ENCODE results near the gene MARCHF4.

GRCh38 chr2:216340280-216340631 lies 32.0 kb downstream of the MARCHF4 start:
- TF ChIP-seq, protein P1, sequence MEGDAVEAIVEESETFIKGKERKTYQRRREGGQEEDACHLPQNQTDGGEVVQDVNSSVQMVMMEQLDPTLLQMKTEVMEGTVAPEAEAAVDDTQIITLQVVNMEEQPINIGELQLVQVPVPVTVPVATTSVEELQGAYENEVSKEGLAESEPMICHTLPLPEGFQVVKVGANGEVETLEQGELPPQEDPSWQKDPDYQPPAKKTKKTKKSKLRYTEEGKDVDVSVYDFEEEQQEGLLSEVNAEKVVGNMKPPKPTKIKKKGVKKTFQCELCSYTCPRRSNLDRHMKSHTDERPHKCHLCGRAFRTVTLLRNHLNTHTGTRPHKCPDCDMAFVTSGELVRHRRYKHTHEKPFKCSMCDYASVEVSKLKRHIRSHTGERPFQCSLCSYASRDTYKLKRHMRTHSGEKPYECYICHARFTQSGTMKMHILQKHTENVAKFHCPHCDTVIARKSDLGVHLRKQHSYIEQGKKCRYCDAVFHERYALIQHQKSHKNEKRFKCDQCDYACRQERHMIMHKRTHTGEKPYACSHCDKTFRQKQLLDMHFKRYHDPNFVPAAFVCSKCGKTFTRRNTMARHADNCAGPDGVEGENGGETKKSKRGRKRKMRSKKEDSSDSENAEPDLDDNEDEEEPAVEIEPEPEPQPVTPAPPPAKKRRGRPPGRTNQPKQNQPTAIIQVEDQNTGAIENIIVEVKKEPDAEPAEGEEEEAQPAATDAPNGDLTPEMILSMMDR (conservative IDR thresholded peaks at IDR 0.05; ENCODE audit: low read depth, low read length): no peak
- TF ChIP-seq EZH2 (IDR thresholded peaks at IDR 0.05; ENCODE audit: low read length, unreplicated experiment): no peak
- TF ChIP-seq EZH2phosphoT487 (IDR thresholded peaks at IDR 0.05; ENCODE audit: borderline replicate concordance, low read length): no peak

All from PC-3 (cell line).